ENCODE data around the gene TMEM132D. TPM values are rescaled to one million over a fixed set of nuclear protein-coding genes. Genes with fewer than 3 reads are reported as not detected.

Gene TMEM132D
- total and polyA plus RNA-seq, 5 donors from 2014 or later = not detected

DNA sequence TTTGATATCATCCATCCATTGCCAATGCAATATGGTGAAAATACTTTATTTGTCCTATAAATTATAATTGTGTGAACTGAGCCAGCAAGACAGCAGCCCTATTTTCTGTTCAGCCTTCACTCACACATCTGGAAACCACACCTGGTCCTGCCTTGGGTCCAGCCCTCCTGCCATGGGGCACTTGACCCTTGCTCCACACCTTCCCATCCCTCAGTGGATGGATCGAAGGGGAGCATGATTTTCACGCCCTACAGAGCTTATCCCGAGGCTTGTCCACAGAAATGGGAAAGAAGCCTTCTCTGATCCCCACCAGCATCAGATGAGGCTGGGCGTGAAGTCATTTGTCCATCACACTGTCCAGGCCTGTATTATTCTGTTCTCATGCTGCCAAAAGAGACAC, 10.1 kb downstream of the TMEM132D start:
- no peak overlapping the region for H3K27ac ChIP-seq (ENCODE audit: insufficient read depth, low read length, poor library complexity, severe bottlenecking)
- no peaks in the 10 kb centered on the region for H3K4me1 ChIP-seq (ENCODE audit: control insufficient read depth, insufficient read depth, low read length, poor library complexity, severe bottlenecking)
- no peaks in the 10 kb centered on the region for H3K27me3 Mint-ChIP-seq
- H3K27me3 ChIP-seq (ENCODE audit: control insufficient read depth, insufficient read depth, low read length) = no peaks in the 10 kb centered on the region
- H3K4me1 Mint-ChIP-seq = no peaks in the 10 kb centered on the region
- H3K9me3 ChIP-seq (ENCODE audit: control insufficient read depth in 2 of 2, low read length in 2 of 2) = no peaks in the 10 kb centered on the region
- no peak for ATAC-seq (ENCODE audit: low read depth in 2 of 2)
- H3K27ac Mint-ChIP-seq = no peak overlapping the region
- no peaks in the 10 kb centered on the region for H3K36me3 Mint-ChIP-seq
- no peaks in the 10 kb centered on the region for H3K36me3 ChIP-seq (ENCODE audit: control insufficient read depth, insufficient read depth, low read length)
- H3K9me3 Mint-ChIP-seq = peaks cover 0 to 4% (median 1%) of the 10 kb centered on the region in 7 donors
- H3K4me3 Mint-ChIP-seq = no peak overlapping the region
- DNase-seq = no peak
- H3K4me3 ChIP-seq (ENCODE audit: low read depth, low read length) = no peak overlapping the region

DNA sequence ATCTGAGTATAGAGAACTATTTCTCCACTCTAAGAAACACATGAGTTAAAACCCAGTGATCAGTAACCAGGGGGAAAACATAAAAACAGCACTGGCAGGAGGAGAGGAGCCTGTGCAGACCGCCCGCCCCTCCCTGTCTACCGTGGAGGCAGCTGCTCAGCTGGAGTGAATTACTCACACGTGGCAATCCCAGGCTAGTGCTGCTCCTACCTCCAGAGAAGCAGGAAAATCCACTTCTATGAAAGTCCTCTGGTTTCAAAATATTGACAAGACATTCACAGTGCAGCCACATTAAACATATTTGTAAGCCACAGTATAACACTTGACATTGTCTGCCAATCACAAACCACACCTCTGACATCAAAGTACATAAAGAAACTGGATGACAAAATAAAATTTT, 16.7 kb downstream of the TMEM132D start:
- Mint-ChIP-seq H3K36me3 (no peaks in the 10 kb centered on the region), H3K9me3 (peaks cover 0 to 3% (median 0%) of the 10 kb centered on the region in 7 donors), H3K4me1 (no peaks in the 10 kb centered on the region), H3K27ac (no peak overlapping the region), H3K4me3 (no peak overlapping the region), H3K27me3 (no peaks in the 10 kb centered on the region)
- H3K4me3 ChIP-seq (ENCODE audit: low read depth, low read length) = no peak overlapping the region
- no peak overlapping the region for H3K27ac ChIP-seq (ENCODE audit: insufficient read depth, low read length, poor library complexity, severe bottlenecking)
- no peaks in the 10 kb centered on the region for H3K9me3 ChIP-seq (ENCODE audit: control insufficient read depth in 2 of 2, low read length in 2 of 2)
- ATAC-seq (ENCODE audit: low read depth in 2 of 2) (no peak), DNase-seq (no peak)
- no peaks in the 10 kb centered on the region for H3K36me3 ChIP-seq (ENCODE audit: control insufficient read depth, insufficient read depth, low read length)
- H3K4me1 ChIP-seq (ENCODE audit: control insufficient read depth, insufficient read depth, low read length, poor library complexity, severe bottlenecking) = no peaks in the 10 kb centered on the region
- H3K27me3 ChIP-seq (ENCODE audit: control insufficient read depth, insufficient read depth, low read length) = no peaks in the 10 kb centered on the region

DNA sequence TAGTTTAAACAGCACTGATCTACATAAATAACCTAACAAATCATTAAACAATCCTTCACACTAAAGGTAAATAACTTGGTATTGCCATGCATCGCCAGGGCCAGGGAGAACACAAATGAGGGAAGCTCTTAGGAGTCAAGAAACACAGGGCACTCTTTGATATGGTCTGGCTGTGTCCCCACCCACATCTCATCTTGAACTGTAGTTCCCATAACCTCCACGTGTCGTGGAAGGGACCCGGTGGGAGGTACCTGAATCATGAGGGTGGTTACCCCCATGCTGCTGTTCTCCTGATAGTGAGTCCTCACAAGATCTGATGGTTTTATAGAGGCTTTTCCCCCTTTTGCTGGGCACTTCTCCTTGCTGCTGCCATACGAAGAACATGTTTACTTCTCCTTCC, 17.3 kb downstream of the TMEM132D start:
- Mint-ChIP-seq H3K27me3 (no peaks in the 10 kb centered on the region), H3K4me1 (no peaks in the 10 kb centered on the region), H3K4me3 (no peak overlapping the region), H3K36me3 (no peaks in the 10 kb centered on the region), H3K9me3 (peaks cover 0 to 3% (median 0%) of the 10 kb centered on the region in 7 donors), H3K27ac (no peak overlapping the region)
- Histone ChIP-seq H3K27me3 (ENCODE audit: control insufficient read depth, insufficient read depth, low read length) (no peaks in the 10 kb centered on the region), H3K4me1 (ENCODE audit: control insufficient read depth, insufficient read depth, low read length, poor library complexity, severe bottlenecking) (no peaks in the 10 kb centered on the region), H3K9me3 (ENCODE audit: control insufficient read depth in 2 of 2, low read length in 2 of 2) (no peaks in the 10 kb centered on the region), H3K4me3 (ENCODE audit: low read depth, low read length) (no peak overlapping the region), H3K27ac (ENCODE audit: insufficient read depth, low read length, poor library complexity, severe bottlenecking) (no peak overlapping the region), H3K36me3 (ENCODE audit: control insufficient read depth, insufficient read depth, low read length) (no peaks in the 10 kb centered on the region)
- ATAC-seq (ENCODE audit: low read depth in 2 of 2) (no peak), DNase-seq (no peak)

DNA sequence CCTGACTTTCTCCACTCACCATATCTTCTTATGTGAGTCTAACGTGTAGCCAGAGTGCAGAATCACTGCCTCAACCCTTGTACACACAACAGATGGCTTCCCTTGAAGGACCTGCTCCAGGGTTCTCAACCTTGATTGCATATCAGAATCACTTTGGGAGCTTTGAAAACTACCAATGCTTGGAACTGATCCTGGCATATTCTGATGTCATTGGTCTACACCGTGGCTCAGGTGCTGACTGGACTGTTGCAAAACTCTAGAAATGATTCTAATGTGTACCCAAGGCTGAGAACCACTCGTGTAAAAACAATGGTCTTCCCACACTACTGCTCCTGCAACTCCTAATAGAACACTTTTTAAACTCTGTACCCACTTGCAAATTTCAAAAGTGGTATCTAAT, 18.5 kb downstream of the TMEM132D start:
- no peak overlapping the region for H3K4me3 ChIP-seq (ENCODE audit: low read depth, low read length)
- Mint-ChIP-seq H3K4me1 (no peaks in the 10 kb centered on the region), H3K4me3 (no peak overlapping the region), H3K27me3 (no peaks in the 10 kb centered on the region), H3K36me3 (no peaks in the 10 kb centered on the region), H3K27ac (no peak overlapping the region), H3K9me3 (peaks cover 0 to 2% (median 0%) of the 10 kb centered on the region in 7 donors)
- no peak for ATAC-seq (ENCODE audit: low read depth in 2 of 2)
- H3K36me3 ChIP-seq (ENCODE audit: control insufficient read depth, insufficient read depth, low read length) = no peaks in the 10 kb centered on the region
- no peaks in the 10 kb centered on the region for H3K27me3 ChIP-seq (ENCODE audit: control insufficient read depth, insufficient read depth, low read length)
- H3K9me3 ChIP-seq (ENCODE audit: control insufficient read depth in 2 of 2, low read length in 2 of 2) = no peaks in the 10 kb centered on the region
- H3K4me1 ChIP-seq (ENCODE audit: control insufficient read depth, insufficient read depth, low read length, poor library complexity, severe bottlenecking) = no peaks in the 10 kb centered on the region
- DNase-seq = no peak
- no peak overlapping the region for H3K27ac ChIP-seq (ENCODE audit: insufficient read depth, low read length, poor library complexity, severe bottlenecking)

DNA sequence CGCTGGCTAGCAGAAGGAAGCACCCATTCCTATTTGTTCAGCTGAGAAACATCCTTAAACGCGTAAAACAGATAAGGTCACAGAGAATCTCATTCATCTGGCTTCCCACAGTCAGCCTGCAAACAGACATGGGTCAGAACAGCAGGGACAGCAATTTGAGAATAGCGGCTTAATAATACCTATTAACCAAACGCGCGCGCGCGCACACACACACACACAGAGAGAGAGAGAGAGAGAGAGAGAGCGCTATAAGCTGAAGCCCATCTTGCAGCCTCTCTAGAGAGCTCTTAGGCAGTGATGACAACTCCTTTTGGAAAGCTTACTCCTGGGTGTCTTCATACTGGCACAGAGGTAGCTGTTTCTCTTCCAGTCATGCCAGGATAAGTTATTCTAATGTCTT, 26.4 kb downstream of the TMEM132D start:
- Mint-ChIP-seq H3K27ac (no peak overlapping the region), H3K9me3 (peaks cover 0 to 13% (median 5%) of the 10 kb centered on the region in 7 donors), H3K36me3 (no peaks in the 10 kb centered on the region), H3K27me3 (no peaks in the 10 kb centered on the region), H3K4me1 (no peaks in the 10 kb centered on the region), H3K4me3 (no peak overlapping the region)
- H3K4me3 ChIP-seq (ENCODE audit: low read depth, low read length) = no peak overlapping the region
- DNase-seq (no peak), ATAC-seq (ENCODE audit: low read depth in 2 of 2) (no peak)
- no peaks in the 10 kb centered on the region for H3K27me3 ChIP-seq (ENCODE audit: control insufficient read depth, insufficient read depth, low read length)
- peaks cover 0 to 3% of the 10 kb centered on the region in 2 experiments for H3K9me3 ChIP-seq (ENCODE audit: control insufficient read depth in 2 of 2, low read length in 2 of 2)
- no peaks in the 10 kb centered on the region for H3K36me3 ChIP-seq (ENCODE audit: control insufficient read depth, insufficient read depth, low read length)
- H3K4me1 ChIP-seq (ENCODE audit: control insufficient read depth, insufficient read depth, low read length, poor library complexity, severe bottlenecking) = no peaks in the 10 kb centered on the region
- no peak overlapping the region for H3K27ac ChIP-seq (ENCODE audit: insufficient read depth, low read length, poor library complexity, severe bottlenecking)

DNA sequence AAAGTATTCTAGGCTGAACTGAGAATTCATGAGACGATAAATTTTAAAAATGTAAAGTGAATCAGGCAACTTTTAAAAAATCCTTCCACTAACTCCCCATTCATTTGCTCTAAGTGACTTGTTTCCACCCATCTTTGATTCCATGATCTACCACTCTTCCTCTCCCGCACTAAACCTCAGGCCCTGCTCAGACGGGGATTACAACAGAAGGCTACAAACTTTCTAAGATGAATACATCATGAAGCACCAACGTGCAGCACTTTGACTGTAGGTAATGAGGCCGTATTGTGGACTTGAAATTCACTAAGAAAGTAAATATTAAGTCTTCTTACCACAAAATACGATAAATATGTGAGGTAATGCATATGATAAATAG, 30.0 kb downstream of the TMEM132D start:
- no peaks in the 10 kb centered on the region for H3K36me3 Mint-ChIP-seq
- H3K36me3 ChIP-seq (ENCODE audit: control insufficient read depth, insufficient read depth, low read length) = no peaks in the 10 kb centered on the region
- ATAC-seq (ENCODE audit: low read depth in 2 of 2) = no peak
- no peaks in the 10 kb centered on the region for H3K4me1 ChIP-seq (ENCODE audit: control insufficient read depth, insufficient read depth, low read length, poor library complexity, severe bottlenecking)
- no peaks in the 10 kb centered on the region for H3K4me1 Mint-ChIP-seq
- no peak for DNase-seq
- H3K27ac ChIP-seq (ENCODE audit: insufficient read depth, low read length, poor library complexity, severe bottlenecking) = no peak overlapping the region
- no peak overlapping the region for H3K4me3 Mint-ChIP-seq
- no peaks in the 10 kb centered on the region for H3K27me3 ChIP-seq (ENCODE audit: control insufficient read depth, insufficient read depth, low read length)
- peaks cover 0 to 9% (median 5%) of the 10 kb centered on the region in 7 donors for H3K9me3 Mint-ChIP-seq
- H3K9me3 ChIP-seq (ENCODE audit: control insufficient read depth in 2 of 2, low read length in 2 of 2) = peaks cover 0 to 3% of the 10 kb centered on the region in 2 experiments
- no peak overlapping the region for H3K4me3 ChIP-seq (ENCODE audit: low read depth, low read length)
- H3K27me3 Mint-ChIP-seq = no peaks in the 10 kb centered on the region
- no peak overlapping the region for H3K27ac Mint-ChIP-seq

DNA sequence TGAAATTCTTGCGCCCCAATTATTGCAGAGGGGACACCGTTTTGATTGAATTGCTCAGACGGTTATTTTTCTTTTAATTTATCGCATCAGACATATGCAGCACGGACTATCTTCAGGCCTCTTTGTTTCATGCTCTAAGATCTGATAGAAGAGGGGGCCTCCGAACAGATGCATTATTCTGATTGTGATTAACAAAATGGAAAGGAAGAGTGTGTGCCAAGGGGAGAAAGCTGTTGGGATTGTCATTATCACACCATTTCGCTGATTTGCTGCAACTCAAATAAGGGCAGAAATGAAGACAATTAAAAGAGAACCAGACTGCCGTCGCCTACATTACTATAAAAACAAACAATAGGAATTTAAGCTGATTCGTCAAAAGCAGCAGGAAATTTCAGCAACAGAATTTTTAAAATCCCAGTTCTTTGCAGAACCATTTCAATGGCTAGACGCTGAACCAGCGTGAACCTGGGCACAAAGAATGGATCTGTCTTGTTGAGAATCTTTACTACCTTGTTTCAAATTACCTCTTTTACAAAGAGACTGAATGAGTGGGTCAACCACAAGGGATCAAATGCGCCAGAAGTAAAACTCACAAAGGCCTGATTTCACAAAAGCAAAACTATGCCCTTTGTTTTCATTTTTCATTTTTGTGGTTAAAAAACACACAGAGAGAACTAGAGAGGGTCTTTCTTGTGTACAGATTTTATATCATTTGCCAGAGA, 30.6 kb downstream of the TMEM132D start:
- H3K27me3 Mint-ChIP-seq = no peaks in the 10 kb centered on the region
- DNase-seq = no peak
- H3K9me3 Mint-ChIP-seq = peaks cover 0 to 9% (median 4%) of the 10 kb centered on the region in 7 donors
- Histone ChIP-seq H3K4me1 (ENCODE audit: control insufficient read depth, insufficient read depth, low read length, poor library complexity, severe bottlenecking) (no peaks in the 10 kb centered on the region), H3K36me3 (ENCODE audit: control insufficient read depth, insufficient read depth, low read length) (no peaks in the 10 kb centered on the region), H3K9me3 (ENCODE audit: control insufficient read depth in 2 of 2, low read length in 2 of 2) (peaks cover 0 to 3% of the 10 kb centered on the region in 2 experiments), H3K27ac (ENCODE audit: insufficient read depth, low read length, poor library complexity, severe bottlenecking) (no peak overlapping the region), H3K27me3 (ENCODE audit: control insufficient read depth, insufficient read depth, low read length) (no peaks in the 10 kb centered on the region), H3K4me3 (ENCODE audit: low read depth, low read length) (no peak overlapping the region)
- no peaks in the 10 kb centered on the region for H3K36me3 Mint-ChIP-seq
- ATAC-seq (ENCODE audit: low read depth in 2 of 2) = no peak
- no peak overlapping the region for H3K27ac Mint-ChIP-seq
- H3K4me1 Mint-ChIP-seq = no peaks in the 10 kb centered on the region
- no peak overlapping the region for H3K4me3 Mint-ChIP-seq
